ENCODE data around the gene CIDEB.

CIDEB gene

GRCh38 chr14:24298892-24299254 is 8.9 kb downstream of the CIDEB start:
- no peak for TF ChIP-seq ZBTB7A (IDR thresholded peaks at IDR 0.05; ENCODE audit: low read depth)

DNA sequence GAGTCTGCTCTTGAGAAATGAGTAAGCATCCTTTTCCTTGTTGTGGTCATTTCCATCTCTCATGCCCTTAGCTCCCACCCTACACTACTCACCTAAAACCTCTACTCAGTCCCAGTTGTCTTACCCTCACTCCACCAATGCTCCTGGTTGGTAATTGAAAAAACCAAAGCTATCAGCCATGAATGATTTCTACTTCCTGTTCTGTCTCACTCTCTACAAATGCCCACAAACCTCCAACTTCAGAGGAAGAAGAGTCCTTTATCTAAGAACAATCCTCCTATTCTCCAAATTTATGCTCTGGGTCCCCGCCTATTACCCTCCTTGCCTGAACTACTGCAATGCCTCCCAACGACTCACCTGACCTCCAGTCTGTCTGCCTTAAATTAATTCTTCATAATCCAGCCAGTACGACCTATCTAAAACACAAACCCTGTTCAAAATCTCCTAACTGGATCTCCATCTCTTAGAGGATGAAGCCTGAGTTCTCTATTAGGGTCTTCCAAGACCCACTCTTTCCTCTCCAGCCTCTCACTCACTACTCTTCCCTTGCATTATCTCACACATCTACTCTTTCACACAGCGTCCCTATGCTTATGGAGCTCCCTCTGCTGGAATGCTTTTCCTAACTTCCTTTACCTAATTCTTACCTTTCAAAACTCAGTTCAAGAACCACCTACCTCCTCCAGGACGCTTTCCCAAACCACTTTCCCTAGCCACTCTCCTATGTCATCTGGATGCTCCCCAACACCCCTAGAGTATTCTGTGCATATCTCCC is 10.4 kb downstream of the CIDEB start:
- TF ChIP-seq RAD21 (IDR thresholded peaks at IDR 0.05; ENCODE audit: low read depth) = peak; percentile 27; the same call in 1 of the 2 replicates
- TF ChIP-seq CEBPB (IDR thresholded peaks at IDR 0.05) = no peak
- no peak for TF ChIP-seq TAF1 (IDR thresholded peaks at IDR 0.05; ENCODE audit: low read depth)
- no peak for TF ChIP-seq FOXM1 (IDR thresholded peaks at IDR 0.05; ENCODE audit: borderline replicate concordance, low read depth)

DNA sequence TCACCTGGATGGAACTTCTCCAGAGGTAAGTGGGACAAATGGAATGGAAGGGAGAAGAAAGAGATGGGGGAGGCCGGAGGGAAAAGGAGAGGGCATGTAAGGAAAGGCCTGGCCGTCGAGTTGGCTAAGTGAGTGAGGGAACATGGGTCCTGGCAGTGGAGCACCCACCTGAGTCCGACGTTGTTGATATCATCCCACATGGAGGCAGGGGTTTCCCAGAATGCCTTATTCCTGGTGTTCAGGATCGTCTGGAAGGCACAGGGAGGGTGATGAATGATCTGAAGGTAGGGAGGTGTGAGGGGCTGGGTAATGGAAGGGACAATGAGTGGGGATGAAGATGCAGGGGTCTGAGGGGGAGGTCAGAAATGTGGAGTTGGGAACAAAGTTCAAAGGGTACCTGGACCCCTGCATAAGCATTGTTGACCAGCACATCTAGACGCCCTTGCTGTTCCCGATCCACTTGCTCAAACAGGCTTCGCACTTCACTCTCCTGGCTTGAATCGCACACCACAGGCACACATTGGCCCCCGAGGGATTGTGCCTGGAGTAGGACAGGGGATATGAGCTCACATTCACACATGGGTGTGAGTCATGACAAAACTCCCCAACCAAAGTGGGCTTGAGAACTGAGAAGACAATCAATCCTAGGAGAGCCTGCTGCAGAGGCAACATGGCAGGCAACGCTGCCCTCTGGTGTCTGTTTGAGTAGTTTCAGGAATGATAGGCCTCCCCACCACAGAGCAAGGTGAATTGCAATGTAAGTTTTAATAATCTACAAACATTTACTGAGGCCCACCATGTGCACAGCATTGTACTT is 11.2 kb downstream of the CIDEB start:
- TF ChIP-seq RAD21 (IDR thresholded peaks at IDR 0.05; ENCODE audit: low read depth) = peak; percentile 77
- TF ChIP-seq EGR1 (IDR thresholded peaks at IDR 0.05) = no peak
- TF ChIP-seq, protein P1, sequence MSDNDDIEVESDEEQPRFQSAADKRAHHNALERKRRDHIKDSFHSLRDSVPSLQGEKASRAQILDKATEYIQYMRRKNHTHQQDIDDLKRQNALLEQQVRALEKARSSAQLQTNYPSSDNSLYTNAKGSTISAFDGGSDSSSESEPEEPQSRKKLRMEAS (IDR thresholded peaks at IDR 0.05) = no peak
- TF ChIP-seq, protein P2, sequence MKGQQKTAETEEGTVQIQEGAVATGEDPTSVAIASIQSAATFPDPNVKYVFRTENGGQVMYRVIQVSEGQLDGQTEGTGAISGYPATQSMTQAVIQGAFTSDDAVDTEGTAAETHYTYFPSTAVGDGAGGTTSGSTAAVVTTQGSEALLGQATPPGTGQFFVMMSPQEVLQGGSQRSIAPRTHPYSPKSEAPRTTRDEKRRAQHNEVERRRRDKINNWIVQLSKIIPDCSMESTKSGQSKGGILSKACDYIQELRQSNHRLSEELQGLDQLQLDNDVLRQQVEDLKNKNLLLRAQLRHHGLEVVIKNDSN (IDR thresholded peaks at IDR 0.05) = no peak

DNA sequence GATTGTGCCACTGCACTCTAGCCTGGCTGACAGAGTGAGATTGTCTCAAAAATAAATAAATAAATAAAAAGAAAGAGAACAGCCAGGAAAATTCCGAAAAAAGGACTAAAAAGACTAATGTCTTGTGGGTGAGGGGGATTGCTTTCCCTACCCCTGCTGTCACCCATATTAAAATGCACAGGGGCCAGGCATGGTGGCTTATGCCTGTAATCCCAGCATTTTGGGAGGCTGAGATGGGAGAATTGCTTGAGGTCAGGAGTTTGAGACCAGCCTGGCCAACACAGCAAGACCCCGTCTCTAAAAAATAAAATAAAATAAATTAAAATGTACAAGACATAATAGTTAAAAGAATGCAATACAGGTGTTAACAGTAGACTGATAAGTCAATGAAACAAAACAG is 14.3 kb downstream of the CIDEB start:
- no peak for TF ChIP-seq ZBTB7A (IDR thresholded peaks at IDR 0.05; ENCODE audit: low read depth)
- no peak for TF ChIP-seq TCF12 (IDR thresholded peaks at IDR 0.05; ENCODE audit: low read depth)
- no peak for TF ChIP-seq CREB1 (IDR thresholded peaks at IDR 0.05; ENCODE audit: low read depth)
- TF ChIP-seq, protein P3, sequence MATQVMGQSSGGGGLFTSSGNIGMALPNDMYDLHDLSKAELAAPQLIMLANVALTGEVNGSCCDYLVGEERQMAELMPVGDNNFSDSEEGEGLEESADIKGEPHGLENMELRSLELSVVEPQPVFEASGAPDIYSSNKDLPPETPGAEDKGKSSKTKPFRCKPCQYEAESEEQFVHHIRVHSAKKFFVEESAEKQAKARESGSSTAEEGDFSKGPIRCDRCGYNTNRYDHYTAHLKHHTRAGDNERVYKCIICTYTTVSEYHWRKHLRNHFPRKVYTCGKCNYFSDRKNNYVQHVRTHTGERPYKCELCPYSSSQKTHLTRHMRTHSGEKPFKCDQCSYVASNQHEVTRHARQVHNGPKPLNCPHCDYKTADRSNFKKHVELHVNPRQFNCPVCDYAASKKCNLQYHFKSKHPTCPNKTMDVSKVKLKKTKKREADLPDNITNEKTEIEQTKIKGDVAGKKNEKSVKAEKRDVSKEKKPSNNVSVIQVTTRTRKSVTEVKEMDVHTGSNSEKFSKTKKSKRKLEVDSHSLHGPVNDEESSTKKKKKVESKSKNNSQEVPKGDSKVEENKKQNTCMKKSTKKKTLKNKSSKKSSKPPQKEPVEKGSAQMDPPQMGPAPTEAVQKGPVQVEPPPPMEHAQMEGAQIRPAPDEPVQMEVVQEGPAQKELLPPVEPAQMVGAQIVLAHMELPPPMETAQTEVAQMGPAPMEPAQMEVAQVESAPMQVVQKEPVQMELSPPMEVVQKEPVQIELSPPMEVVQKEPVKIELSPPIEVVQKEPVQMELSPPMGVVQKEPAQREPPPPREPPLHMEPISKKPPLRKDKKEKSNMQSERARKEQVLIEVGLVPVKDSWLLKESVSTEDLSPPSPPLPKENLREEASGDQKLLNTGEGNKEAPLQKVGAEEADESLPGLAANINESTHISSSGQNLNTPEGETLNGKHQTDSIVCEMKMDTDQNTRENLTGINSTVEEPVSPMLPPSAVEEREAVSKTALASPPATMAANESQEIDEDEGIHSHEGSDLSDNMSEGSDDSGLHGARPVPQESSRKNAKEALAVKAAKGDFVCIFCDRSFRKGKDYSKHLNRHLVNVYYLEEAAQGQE (IDR thresholded peaks at IDR 0.05; ENCODE audit: low read depth) = no peak
- no peak for TF ChIP-seq TEAD4 (IDR thresholded peaks at IDR 0.05)
- no peak for TF ChIP-seq EP300 (IDR thresholded peaks at IDR 0.05; ENCODE audit: borderline replicate concordance)
- no peak for TF ChIP-seq FOXM1 (IDR thresholded peaks at IDR 0.05; ENCODE audit: borderline replicate concordance, low read depth)
- TF ChIP-seq, protein P2 (IDR thresholded peaks at IDR 0.05) = no peak
- no peak for TF ChIP-seq TAF1 (IDR thresholded peaks at IDR 0.05; ENCODE audit: low read depth)
- no peak for TF ChIP-seq CEBPB (IDR thresholded peaks at IDR 0.05)
- TF ChIP-seq NFIC (IDR thresholded peaks at IDR 0.05) = no peak
- TF ChIP-seq YY1 (IDR thresholded peaks at IDR 0.05; ENCODE audit: low read depth) = no peak
- TF ChIP-seq, protein P1 (IDR thresholded peaks at IDR 0.05) = no peak
- no peak for TF ChIP-seq RAD21 (IDR thresholded peaks at IDR 0.05; ENCODE audit: low read depth)
- TF ChIP-seq EGR1 (IDR thresholded peaks at IDR 0.05) = no peak

GRCh38 chr14:24292118-24292807 is 15.5 kb downstream of the CIDEB start:
- TF ChIP-seq TAF1 (IDR thresholded peaks at IDR 0.05; ENCODE audit: low read depth) (no peak), RAD21 (IDR thresholded peaks at IDR 0.05; ENCODE audit: low read depth) (no peak), EGR1 (IDR thresholded peaks at IDR 0.05) (no peak), ZBTB7A (IDR thresholded peaks at IDR 0.05; ENCODE audit: low read depth) (no peak), YY1 (IDR thresholded peaks at IDR 0.05; ENCODE audit: low read depth) (no peak), TCF12 (IDR thresholded peaks at IDR 0.05; ENCODE audit: low read depth) (no peak), FOXM1 (IDR thresholded peaks at IDR 0.05; ENCODE audit: borderline replicate concordance, low read depth) (no peak), CREB1 (IDR thresholded peaks at IDR 0.05; ENCODE audit: low read depth) (no peak), EP300 (IDR thresholded peaks at IDR 0.05; ENCODE audit: borderline replicate concordance) (no peak)
- TF ChIP-seq, protein P3 (IDR thresholded peaks at IDR 0.05; ENCODE audit: low read depth) = no peak
- TF ChIP-seq, protein P1 (IDR thresholded peaks at IDR 0.05) = no peak
